Cardiac muscle cell (in vitro differentiated cells and primary cell): ENCODE measurements around the gene FNIP2. TPM values are rescaled to one million over a fixed set of nuclear protein-coding genes. Genes with fewer than 3 reads are reported as not detected.
"Not testable (repeated sequence)": the region's sequence is repeated elsewhere in the genome, so short reads cannot be mapped to it uniquely, and the experiment has no call there.

ENCODE experiments used
- DNase-seq, 2 donors: peaks; one replicate each; pipeline versions ENCODE4 v3.0.0 to v3.0.0-alpha.2; 2010 to 2017; ENCODE audit warnings: low read depth in 1 of 2, low spot score in 1 of 2
- H3K27ac ChIP-seq: fragments of 200-600 bp; sonication (generic); 2 replicates; pipeline ENCODE4 v1.5.1; 2016
- H3K27me3 ChIP-seq: fragments of 200-600 bp; sonication (generic); 2 replicates; pipeline ENCODE4 v1.6.0; 2016; ENCODE audit warnings: control low read depth
- H3K36me3 ChIP-seq: fragments of 200-600 bp; sonication (generic); 2 replicates; pipeline ENCODE4 v1.5.1; 2016; ENCODE audit warnings: control low read depth
- H3K4me1 ChIP-seq: fragments of 200-600 bp; sonication (generic); 2 replicates; pipeline ENCODE4 v1.8.1; 2017; ENCODE audit warnings: low read depth, mild to moderate bottlenecking, mixed run types
- H3K4me3 ChIP-seq: fragments of 200-600 bp; sonication (generic); 2 replicates; pipeline ENCODE4 v1.5.1; 2016; ENCODE audit warnings: mild to moderate bottlenecking
- H3K9me3 ChIP-seq: fragments of 200-600 bp; sonication (generic); 2 replicates; pipeline ENCODE4 v1.5.1; 2017; ENCODE audit warnings: low read depth, mild to moderate bottlenecking, control low read depth
- polyA plus RNA-seq: library from polyadenylated mRNA; unstranded; fragments of >200 nt; fragmentation: Nextera tagmentation; extraction: Ambion mirVana; gene quantifications from 2 replicates; pipeline ENCODE4 v1.2.1, GENCODE V29; 2016
- total RNA-seq: library from RNA; depleted of rRNA; stranded (reverse); fragments of >200 nt; gene quantifications from 2 replicates; pipeline ENCODE4 v1.2.3, GENCODE V29; 2016
- TF ChIP-seq, protein P1 (sequence below): IDR thresholded peaks from 2 replicates; pipeline ENCODE4 v1.5.1; 2012; ENCODE audit warnings: low read depth, mild to moderate bottlenecking, low read length

Gene FNIP2
- total and polyA plus RNA-seq, 2 experiments from 2014 or later: 29.9 to 74.4 TPM

DNA sequence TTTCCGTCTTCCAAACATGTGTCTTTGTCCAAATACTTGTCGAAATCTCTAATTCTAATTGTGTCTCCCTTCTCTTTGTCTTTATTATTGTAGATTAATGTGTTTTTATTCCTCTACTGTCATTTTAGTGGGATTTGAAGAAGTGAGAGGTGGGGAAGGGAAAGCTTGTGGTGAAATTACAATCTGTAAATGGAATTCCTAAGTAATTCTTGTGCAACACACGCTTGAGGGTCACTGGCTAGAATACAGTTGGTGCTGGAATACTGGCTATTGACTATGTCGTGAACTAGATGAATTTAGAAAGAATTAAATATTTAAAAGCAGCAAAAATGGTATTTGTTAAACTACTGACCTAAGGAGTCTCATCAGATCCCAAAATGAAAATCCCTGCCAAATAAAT is 10.7 kb upstream of the FNIP2 start:
- Histone ChIP-seq H3K27me3 (no peaks in the 10 kb centered on the region), H3K9me3 (no peaks in the 10 kb centered on the region), H3K36me3 (no peaks in the 10 kb centered on the region), H3K4me3 (no peak overlapping the region), H3K27ac (no peak overlapping the region), H3K4me1 (no peaks in the 10 kb centered on the region)
- TF ChIP-seq, protein P1, sequence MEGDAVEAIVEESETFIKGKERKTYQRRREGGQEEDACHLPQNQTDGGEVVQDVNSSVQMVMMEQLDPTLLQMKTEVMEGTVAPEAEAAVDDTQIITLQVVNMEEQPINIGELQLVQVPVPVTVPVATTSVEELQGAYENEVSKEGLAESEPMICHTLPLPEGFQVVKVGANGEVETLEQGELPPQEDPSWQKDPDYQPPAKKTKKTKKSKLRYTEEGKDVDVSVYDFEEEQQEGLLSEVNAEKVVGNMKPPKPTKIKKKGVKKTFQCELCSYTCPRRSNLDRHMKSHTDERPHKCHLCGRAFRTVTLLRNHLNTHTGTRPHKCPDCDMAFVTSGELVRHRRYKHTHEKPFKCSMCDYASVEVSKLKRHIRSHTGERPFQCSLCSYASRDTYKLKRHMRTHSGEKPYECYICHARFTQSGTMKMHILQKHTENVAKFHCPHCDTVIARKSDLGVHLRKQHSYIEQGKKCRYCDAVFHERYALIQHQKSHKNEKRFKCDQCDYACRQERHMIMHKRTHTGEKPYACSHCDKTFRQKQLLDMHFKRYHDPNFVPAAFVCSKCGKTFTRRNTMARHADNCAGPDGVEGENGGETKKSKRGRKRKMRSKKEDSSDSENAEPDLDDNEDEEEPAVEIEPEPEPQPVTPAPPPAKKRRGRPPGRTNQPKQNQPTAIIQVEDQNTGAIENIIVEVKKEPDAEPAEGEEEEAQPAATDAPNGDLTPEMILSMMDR: no peak
- DNase-seq: peak in 1 of 2 donors; percentile 49

DNA sequence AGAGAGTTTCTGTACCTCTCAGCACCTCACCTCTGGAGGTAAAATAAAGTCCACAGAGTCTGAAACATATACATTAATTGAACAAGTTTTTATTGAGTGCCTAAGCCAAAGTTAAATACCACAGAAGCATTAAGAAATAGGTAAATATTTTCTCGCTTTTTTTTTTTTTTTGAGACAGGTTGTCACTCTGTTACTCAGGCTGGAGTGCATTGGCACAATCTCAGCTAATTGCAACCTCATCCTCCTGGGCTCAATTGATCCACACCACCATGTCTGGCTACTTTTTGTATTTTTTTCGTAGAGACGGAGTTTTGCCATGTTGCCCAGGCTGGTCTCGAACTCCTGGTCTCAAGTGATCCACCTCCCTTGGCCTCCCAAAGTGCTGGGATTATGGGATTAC is 10.1 kb upstream of the FNIP2 start:
- no peak for DNase-seq
- no peaks in the 10 kb centered on the region for H3K27me3 ChIP-seq

DNA sequence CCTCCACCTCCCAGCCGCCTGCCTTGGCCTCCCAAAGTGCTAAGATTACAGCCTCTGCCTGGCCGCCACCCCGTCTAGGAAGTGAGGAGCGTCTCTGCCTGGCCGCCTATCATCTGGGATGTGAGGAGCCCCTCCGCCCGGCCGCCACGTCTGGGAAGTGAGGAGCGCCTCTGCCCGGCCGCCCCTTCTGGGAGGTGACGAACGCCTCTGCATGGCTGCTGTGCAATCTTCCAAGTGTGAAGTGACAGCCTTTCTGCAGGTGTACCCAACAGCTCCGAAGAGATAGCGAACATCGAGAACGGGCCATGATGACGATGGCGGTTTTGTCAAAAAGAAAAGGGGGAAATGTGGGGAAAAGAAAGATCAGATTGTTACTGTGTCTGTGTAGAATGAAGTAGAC is 9.3 kb upstream of the FNIP2 start:
- H3K27me3 ChIP-seq, DNase-seq, H3K27ac ChIP-seq, H3K4me3 ChIP-seq, H3K36me3 ChIP-seq, H3K9me3 ChIP-seq, H3K4me1 ChIP-seq: not testable (repeated sequence)

More for the DNA sequence above, 10.1 kb upstream of the FNIP2 start:
- H3K27ac ChIP-seq: no peak overlapping the region
- no peaks in the 10 kb centered on the region for H3K4me1 ChIP-seq
- no peaks in the 10 kb centered on the region for H3K36me3 ChIP-seq
- TF ChIP-seq, protein P1: no peak
- H3K4me3 ChIP-seq: no peak overlapping the region
- no peaks in the 10 kb centered on the region for H3K9me3 ChIP-seq

DNA sequence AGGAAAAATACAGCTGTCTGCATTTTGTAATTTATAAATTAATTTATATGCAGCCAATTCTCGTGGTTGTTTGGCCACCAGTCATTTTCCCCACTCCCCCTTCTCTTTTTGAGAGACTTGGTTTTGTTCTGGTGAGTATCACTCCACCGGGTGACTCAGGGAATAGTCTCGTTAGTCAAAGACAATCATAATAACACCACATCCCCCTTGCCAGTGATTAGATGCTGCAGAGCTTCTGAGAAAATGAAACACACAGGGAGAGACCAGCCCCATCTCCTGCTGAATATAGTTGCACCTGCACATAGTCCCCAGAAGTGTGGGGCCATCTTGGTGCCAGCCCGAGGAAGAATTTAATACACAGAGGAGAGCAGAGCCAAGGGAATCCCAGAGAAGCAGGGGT is 8.0 kb upstream of the FNIP2 start:
- Histone ChIP-seq H3K9me3 (no peaks in the 10 kb centered on the region), H3K4me3 (no peak overlapping the region), H3K27me3 (no peaks in the 10 kb centered on the region), H3K36me3 (no peaks in the 10 kb centered on the region), H3K27ac (no peak overlapping the region), H3K4me1 (no peaks in the 10 kb centered on the region)
- DNase-seq: no peak
- TF ChIP-seq, protein P1: no peak

DNA sequence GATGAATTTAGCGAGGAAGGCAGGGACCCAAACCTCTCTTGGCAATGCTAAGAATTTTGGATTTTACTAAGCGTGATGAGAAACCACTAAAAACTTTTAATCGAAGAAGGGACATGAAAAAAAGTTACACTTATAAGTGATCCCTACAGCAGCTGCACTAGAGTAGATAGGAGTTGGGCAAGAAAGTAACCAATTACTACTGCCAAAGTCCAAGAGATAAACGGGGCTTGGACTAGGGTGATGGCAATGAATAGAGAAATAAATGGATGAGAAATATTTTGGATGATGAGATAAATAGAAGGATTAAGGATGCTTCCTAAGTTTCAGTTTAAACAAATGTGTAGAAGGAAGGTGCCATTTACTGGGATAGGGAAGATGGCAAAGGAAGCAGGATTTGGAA is 6.3 kb upstream of the FNIP2 start:
- H3K36me3 ChIP-seq: no peaks in the 10 kb centered on the region
- no peaks in the 10 kb centered on the region for H3K27me3 ChIP-seq
- TF ChIP-seq, protein P1: no peak
- DNase-seq: no peak
- no peaks in the 10 kb centered on the region for H3K4me1 ChIP-seq
- H3K4me3 ChIP-seq: no peak overlapping the region
- H3K27ac ChIP-seq: no peak overlapping the region
- no peaks in the 10 kb centered on the region for H3K9me3 ChIP-seq

DNA sequence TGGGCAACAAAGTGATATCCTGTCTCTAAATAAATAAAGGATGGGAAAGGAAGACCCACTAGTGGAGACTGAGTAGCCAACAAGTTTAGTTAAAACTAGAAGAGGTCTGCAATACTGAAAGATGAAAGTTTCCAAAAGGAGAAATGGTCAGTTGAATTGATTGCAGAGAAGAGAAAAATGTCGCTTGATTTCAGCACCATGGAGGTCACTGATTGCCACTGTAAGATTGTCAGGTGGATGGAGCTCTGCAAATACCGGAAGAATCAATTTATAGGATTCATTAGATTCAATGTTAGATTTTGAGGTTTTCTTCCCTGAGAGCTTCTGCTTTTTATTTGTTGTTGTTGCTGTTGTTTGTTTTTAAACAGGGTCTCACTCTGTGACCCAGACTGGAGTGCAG is 5.4 kb upstream of the FNIP2 start:
- no peak for DNase-seq
- H3K4me3 ChIP-seq: no peak overlapping the region

More for the DNA sequence above, 5.4 kb upstream of the FNIP2 start:
- H3K27me3 ChIP-seq: no peaks in the 10 kb centered on the region
- H3K27ac ChIP-seq: no peak overlapping the region
- TF ChIP-seq, protein P1: no peak
- H3K9me3 ChIP-seq: no peaks in the 10 kb centered on the region
- H3K4me1 ChIP-seq: peaks cover 4% of the 10 kb centered on the region
- no peaks in the 10 kb centered on the region for H3K36me3 ChIP-seq
